Fibroblast of lung (primary cell): ENCODE results near the gene DVL1. TPM values are rescaled to one million over a fixed set of nuclear protein-coding genes. Genes with fewer than 3 reads are reported as not detected.

Experiments used
- DNase-seq, 2 donors: peaks; one replicate each; pipeline versions ENCODE4 v3.0.0 to v3.0.0-alpha.2; 2010; ENCODE audit warnings: low read depth in 2 of 2
- H2AFZ ChIP-seq: 2 replicates; pipeline ENCODE4 v1.5.1; 2012; ENCODE audit warnings: low read length, control low read depth, inconsistent platforms
- H3K27ac ChIP-seq: 2 replicates; pipeline ENCODE4 v1.5.1; 2011; ENCODE audit warnings: low read length, control low read depth; ENCODE audit not compliant: insufficient read depth
- H3K27me3 ChIP-seq: 2 replicates; pipeline ENCODE4 v1.5.1; 2011; ENCODE audit warnings: mild to moderate bottlenecking, low read length; ENCODE audit not compliant: control insufficient read depth, insufficient read depth
- H3K36me3 ChIP-seq: 2 replicates; pipeline ENCODE4 v1.5.1; 2011; ENCODE audit warnings: low read length; ENCODE audit not compliant: control insufficient read depth, insufficient read depth
- H3K4me1 ChIP-seq: 2 replicates; pipeline ENCODE4 v1.5.1; 2011; ENCODE audit warnings: low read length; ENCODE audit not compliant: control insufficient read depth, insufficient read depth; ENCODE audit errors: extremely low read depth
- H3K4me2 ChIP-seq: 2 replicates; pipeline ENCODE4 v1.5.1; 2011; ENCODE audit warnings: low read length, control low read depth; ENCODE audit not compliant: insufficient read depth; ENCODE audit errors: extremely low read depth
- H3K4me3 ChIP-seq, 4 experiments: fragments of 200-600 bp in 1 of 4; sonication (generic) in 1 of 4; replicated peaks in 1 of 4; 2 replicates each; pipeline ENCODE4 v1.5.1; 2011 to 2016; ENCODE audit warnings: low read length in 4 of 4, low read depth in 3 of 4, mild to moderate bottlenecking in 3 of 4, control low read depth in 2 of 4, inconsistent platforms in 1 of 4, mixed read lengths in 1 of 4; ENCODE audit not compliant: insufficient read depth in 1 of 4; ENCODE audit errors: control extremely low read depth in 1 of 4
- H3K79me2 ChIP-seq: 2 replicates; pipeline ENCODE4 v1.5.1; 2012; ENCODE audit warnings: mild to moderate bottlenecking, low read length, inconsistent platforms; ENCODE audit not compliant: control insufficient read depth, insufficient read depth
- H3K9ac ChIP-seq: 2 replicates; pipeline ENCODE4 v1.5.1; 2011; ENCODE audit warnings: mild to moderate bottlenecking, low read length, control low read depth; ENCODE audit not compliant: insufficient read depth
- H3K9me3 ChIP-seq: 2 replicates; pipeline ENCODE4 v1.5.1; 2012; ENCODE audit warnings: low read depth, low read length; ENCODE audit not compliant: control insufficient read depth, insufficient read depth
- H4K20me1 ChIP-seq: 2 replicates; pipeline ENCODE4 v1.5.1; 2011; ENCODE audit warnings: low read length; ENCODE audit not compliant: control insufficient read depth, insufficient read depth; ENCODE audit errors: extremely low read depth
- CTCF ChIP-seq, 2 donors: IDR thresholded peaks in 1 of 2; conservative IDR thresholded peaks in 1 of 2; 1 replicate in 1 of 2; 2 replicates in 1 of 2; pipeline ENCODE4 v1.5.1; 2011 to 2012; ENCODE audit warnings: low read length in 2 of 2, control low read depth in 1 of 2, inconsistent platforms in 1 of 2, low read depth in 1 of 2, mild to moderate bottlenecking in 1 of 2
- EZH2 ChIP-seq: IDR thresholded peaks from 2 replicates; pipeline ENCODE4 v1.5.1; 2012; ENCODE audit warnings: low read length, control low read depth, mild to moderate bottlenecking; ENCODE audit errors: missing control alignments
- polyA plus RNA-seq, 2 donors: library from polyadenylated mRNA; depleted of rRNA in 1 of 2; stranded (reverse) in 1 of 2; unstranded in 1 of 2; fragments of >200 nt; gene quantifications; 2 replicates each; pipeline ENCODE4 v1.2.1, GENCODE V29; 2011 to 2012; ENCODE audit warnings: missing spikeins in 1 of 2
- total RNA-seq: library from RNA; depleted of rRNA; stranded (reverse); fragments of >200 nt; gene quantifications from 2 replicates; pipeline ENCODE4 v1.2.1, GENCODE V29; 2014

Gene DVL1
- total and polyA plus RNA-seq, 2 donors (not counting 1 experiment from before 2014, with no cell fraction given) = 9.1 to 107 TPM

DNA sequence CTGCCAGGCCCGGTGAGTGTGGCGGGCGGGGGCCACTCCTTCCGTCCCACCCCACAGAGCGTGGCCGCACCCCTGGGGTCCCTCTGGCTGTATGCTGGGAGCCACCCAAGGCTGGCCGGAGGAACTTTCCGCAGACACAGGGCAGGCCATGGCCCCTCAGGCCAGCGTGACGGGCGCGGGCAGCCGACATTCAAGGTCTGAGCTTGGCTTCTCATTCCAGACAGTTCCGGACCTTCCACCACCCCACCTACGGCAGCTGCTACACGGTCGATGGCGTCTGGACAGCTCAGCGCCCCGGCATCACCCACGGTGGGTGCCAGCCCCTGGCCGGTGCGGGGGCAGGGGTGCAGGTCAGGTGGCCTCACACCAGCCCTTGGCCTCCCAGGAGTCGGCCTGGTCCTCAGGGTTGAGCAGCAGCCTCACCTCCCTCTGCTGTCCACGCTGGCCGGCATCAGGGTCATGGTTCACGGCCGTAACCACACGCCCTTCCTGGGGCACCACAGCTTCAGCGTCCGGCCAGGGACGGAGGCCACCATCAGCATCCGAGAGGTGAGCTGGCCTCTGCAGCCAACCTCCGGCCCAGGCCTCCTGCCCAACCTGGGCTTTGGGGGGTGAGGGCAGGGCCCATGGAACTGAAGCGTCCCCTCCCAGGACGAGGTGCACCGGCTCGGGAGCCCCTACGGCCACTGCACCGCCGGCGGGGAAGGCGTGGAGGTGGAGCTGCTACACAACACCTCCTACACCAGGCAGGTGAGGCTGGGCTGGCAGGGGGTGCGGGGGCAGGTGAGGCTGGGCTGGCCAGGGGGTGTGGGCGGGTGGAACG is 61.7 kb downstream of the DVL1 start:
- no peak for DNase-seq
- TF ChIP-seq CTCF (conservative IDR thresholded peaks at IDR 0.05 in 1 of 2, IDR thresholded peaks at IDR 0.05 in 1 of 2; ENCODE audit: low read depth in 1 of 2, low read length in 2 of 2) (no peak), EZH2 (no peak)

DNA sequence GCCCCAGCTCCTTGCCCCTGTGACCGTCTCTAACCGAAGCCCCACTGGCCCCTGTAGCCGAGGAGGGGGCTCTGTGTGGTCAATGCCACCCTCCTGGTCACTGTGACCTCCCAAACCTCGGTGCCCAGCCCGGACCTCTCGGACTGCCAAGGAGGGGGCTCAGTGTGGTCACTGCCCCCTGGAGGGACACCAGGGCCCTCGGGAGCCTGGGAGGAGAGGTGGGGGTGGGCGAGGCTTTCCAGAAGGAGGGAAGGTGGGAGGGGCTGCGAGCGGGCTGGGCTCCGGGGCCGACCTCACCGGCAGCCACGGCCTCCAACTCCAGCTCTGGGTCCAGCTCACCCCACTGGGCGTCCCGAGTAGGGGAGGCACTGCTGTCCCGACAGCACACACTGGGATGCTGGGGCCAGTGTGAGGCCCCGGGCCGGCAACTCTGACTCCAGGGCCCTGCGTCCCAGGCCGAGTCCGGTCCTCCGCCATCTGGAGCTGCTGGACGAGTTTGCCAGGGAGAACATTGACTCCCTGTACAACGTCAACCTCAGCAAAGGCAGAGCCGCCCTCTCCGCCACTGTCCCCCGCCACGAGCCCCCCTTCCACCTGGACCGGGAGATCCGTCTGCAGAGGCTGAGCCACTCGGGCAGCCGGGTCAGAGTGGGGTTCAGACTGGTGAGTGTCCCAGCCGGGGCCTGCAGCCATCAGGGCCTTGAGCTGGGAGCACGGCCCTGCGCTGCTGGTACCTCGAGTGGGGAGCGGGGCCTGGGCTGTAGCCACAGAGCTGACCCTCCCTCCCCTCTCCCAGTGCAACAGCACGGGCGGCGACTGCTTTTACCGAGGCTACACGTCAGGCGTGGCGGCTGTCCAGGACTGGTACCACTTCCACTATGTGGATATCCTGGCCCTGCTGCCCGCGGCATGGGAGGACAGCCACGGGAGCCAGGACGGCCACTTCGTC is 62.6 kb downstream of the DVL1 start:
- H3K27ac ChIP-seq = no peak overlapping the region
- no peak overlapping the region for H3K4me3 ChIP-seq
- DNase-seq = no peak
- H2AFZ ChIP-seq = no peak overlapping the region
- H4K20me1 ChIP-seq = no peaks in the 10 kb centered on the region
- no peaks in the 10 kb centered on the region for H3K36me3 ChIP-seq
- H3K4me2 ChIP-seq = no peak overlapping the region
- H3K9ac ChIP-seq = no peak overlapping the region
- H3K27me3 ChIP-seq = no peaks in the 10 kb centered on the region
- peaks cover 2% of the 10 kb centered on the region for H3K4me1 ChIP-seq
- no peak for TF ChIP-seq EZH2
- no peak for TF ChIP-seq CTCF (conservative IDR thresholded peaks at IDR 0.05 in 1 of 2, IDR thresholded peaks at IDR 0.05 in 1 of 2; ENCODE audit: low read depth in 1 of 2, low read length in 2 of 2)
- no peaks in the 10 kb centered on the region for H3K9me3 ChIP-seq
- no peaks in the 10 kb centered on the region for H3K79me2 ChIP-seq

More for the DNA sequence above, 61.7 kb downstream of the DVL1 start:
- Histone ChIP-seq H2AFZ (no peak overlapping the region), H3K4me1 (no peaks in the 10 kb centered on the region), H3K4me2 (no peak overlapping the region), H3K4me3 (no peak overlapping the region), H4K20me1 (no peaks in the 10 kb centered on the region), H3K27me3 (no peaks in the 10 kb centered on the region), H3K9ac (no peak overlapping the region), H3K36me3 (no peaks in the 10 kb centered on the region), H3K27ac (no peak overlapping the region), H3K79me2 (no peaks in the 10 kb centered on the region), H3K9me3 (no peaks in the 10 kb centered on the region)
